PC-3 (cell line): ENCODE results near the gene RTN1. TPM values are rescaled to one million over a fixed set of nuclear protein-coding genes. Genes with fewer than 3 reads are reported as not detected.

ENCODE experiments used
- ATAC-seq: fragments of 200-7000 bp; cut with Tn5 transposase; 2 replicates; pipeline ENCODE4 v1.9.1; 2020; ENCODE audit warnings: mild to moderate bottlenecking, moderate library complexity
- BruUV-seq: library from RNA; stranded (reverse); fragments of 400-500 nt; replicated peaks from 2 replicates; lab custom pipeline; 2021; lab: Mats Ljungman, UMichigan
- CTCF ChIA-PET: fragments of 300-600 bp; sonication (Branson Sonifier 250); formaldehyde crosslinking; loops from one replicate; lab custom pipeline; 2022; ENCODE audit warnings: antibody characterized with exemption; lab: Charles Lee
- POLR2A ChIA-PET: fragments of 300-600 bp; sonication (Branson Sonifier 250); formaldehyde crosslinking; loops from one replicate; lab custom pipeline; 2022; ENCODE audit warnings: antibody characterized with exemption; ENCODE audit not compliant: unreplicated experiment; lab: Charles Lee
- DNase-seq: peaks from one replicate; pipeline ENCODE4 v3.0.0-alpha.2; 2015
- H2AFZ ChIP-seq: fragments of 300-600 bp; sonication (generic); 2 replicates; pipeline ENCODE4 v1.6.0; 2016; ENCODE audit warnings: antibody characterized with exemption, low read length
- H3F3A ChIP-seq: fragments of 300-600 bp; sonication (generic); one replicate; pipeline ENCODE4 v1.6.0; 2017; ENCODE audit warnings: antibody characterized with exemption, low read length, control low read depth, mild to moderate bottlenecking; ENCODE audit not compliant: unreplicated experiment
- H3K27ac ChIP-seq: fragments of 300-600 bp; sonication (generic); 2 replicates; pipeline ENCODE4 v1.5.1; 2016; ENCODE audit warnings: mild to moderate bottlenecking, low read length
- H3K27me3 ChIP-seq: fragments of 300-600 bp; sonication (generic); 2 replicates; pipeline ENCODE4 v1.6.1; 2016; ENCODE audit warnings: low read length, mixed read lengths
- H3K36me3 ChIP-seq: fragments of 300-600 bp; sonication (generic); 2 replicates; pipeline ENCODE4 v1.6.1; 2016; ENCODE audit warnings: low read depth, mixed run types, low read length, mixed read lengths
- H3K4me1 ChIP-seq: fragments of 300-600 bp; sonication (generic); 2 replicates; pipeline ENCODE4 v1.5.1; 2016; ENCODE audit warnings: low read length; ENCODE audit not compliant: insufficient read depth
- H3K4me2 ChIP-seq: fragments of 300-600 bp; sonication (generic); 2 replicates; pipeline ENCODE4 v1.6.0; 2016; ENCODE audit warnings: low read length
- H3K4me3 ChIP-seq: fragments of 300-600 bp; sonication (generic); 2 replicates; pipeline ENCODE4 v1.5.1; 2016; ENCODE audit warnings: mild to moderate bottlenecking, low read length, mixed read lengths
- H3K79me2 ChIP-seq: fragments of 300-600 bp; sonication (generic); 2 replicates; pipeline ENCODE4 v1.6.1; 2017; ENCODE audit warnings: low read length, mixed read lengths
- H3K9ac ChIP-seq: fragments of 300-600 bp; sonication (generic); 2 replicates; pipeline ENCODE4 v1.6.0; 2016; ENCODE audit warnings: mild to moderate bottlenecking, low read length
- H3K9me2 ChIP-seq: fragments of 300-600 bp; sonication (generic); replicated peaks from 2 replicates; pipeline ENCODE4 v1.6.1; 2016; ENCODE audit warnings: mixed run types, low read length, mixed read lengths
- H3K9me3 ChIP-seq: fragments of 300-600 bp; sonication (generic); 2 replicates; pipeline ENCODE4 v1.6.1; 2016; ENCODE audit warnings: low read length, mixed read lengths
- H4K20me1 ChIP-seq: fragments of 300-600 bp; sonication (generic); 2 replicates; pipeline ENCODE4 v1.6.1; 2016; ENCODE audit warnings: low read length, mixed read lengths
- EZH2 ChIP-seq: fragments of 300-600 bp; sonication (generic); IDR thresholded peaks from one replicate; pipeline ENCODE4 v1.6.1; 2017; ENCODE audit warnings: antibody characterized with exemption, mild to moderate bottlenecking, low read length; ENCODE audit not compliant: unreplicated experiment
- EZH2phosphoT487 ChIP-seq: fragments of 300-600 bp; sonication (generic); IDR thresholded peaks from 2 replicates; pipeline ENCODE4 v1.6.1; 2018; ENCODE audit warnings: mild to moderate bottlenecking, antibody characterized with exemption, low read length, borderline replicate concordance
- intact Hi-C: fragments of 100-400 bp; cut with micrococcal nuclease; formaldehyde crosslinking; loops from 2 replicates; pipeline ENCODE4 v1.9.0; 2023
- total RNA-seq: library from RNA; depleted of rRNA; stranded (reverse); fragments of >200 nt; gene quantifications from 2 replicates; pipeline ENCODE4 v1.2.3, GENCODE V29; 2014
- TF ChIP-seq, protein P1 (sequence below): fragments of 300-600 bp; sonication (generic); conservative IDR thresholded peaks from 2 replicates; pipeline ENCODE4 v1.5.1; 2017; ENCODE audit warnings: antibody characterized with exemption, low read depth, mild to moderate bottlenecking, low read length

Gene RTN1
- total RNA-seq, 1 experiment from 2014 or later = not detected

DNA sequence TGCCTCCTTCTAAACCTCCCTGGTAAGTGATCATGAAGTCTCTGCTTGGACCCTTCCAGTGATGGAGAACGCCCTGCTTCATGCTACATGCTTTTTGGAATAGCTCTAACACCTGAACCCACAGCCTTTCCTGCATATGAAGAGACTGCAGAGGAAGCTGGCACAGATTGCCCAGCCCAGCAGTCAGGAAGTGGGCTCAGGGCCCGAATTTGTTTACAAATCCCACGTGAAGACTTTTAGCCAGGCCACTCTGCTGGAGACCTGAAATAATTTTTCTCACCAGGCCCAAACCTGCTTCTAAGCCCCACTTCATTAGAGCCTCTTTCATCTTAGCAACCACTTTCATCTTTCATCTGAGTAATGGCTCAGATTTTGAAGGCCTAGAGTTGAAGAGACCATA lies 22.9 kb downstream of the RTN1 start:
- CTCF ChIA-PET = no interaction called here
- POLR2A ChIA-PET = no interaction called here
- DNase-seq (no peak), ATAC-seq (no peak)
- no peaks in the 10 kb centered on the region for H3K79me2 ChIP-seq
- H3F3A ChIP-seq = no peaks in the 10 kb centered on the region
- H3K4me2 ChIP-seq = no peak overlapping the region
- H3K9me3 ChIP-seq = no peaks in the 10 kb centered on the region
- no peaks in the 10 kb centered on the region for H3K9me2 ChIP-seq
- no TSS peak for BruUV-seq
- peaks cover 52% of the 10 kb centered on the region for H3K27me3 ChIP-seq
- H3K27ac ChIP-seq = no peak overlapping the region
- H3K4me1 ChIP-seq = no peaks in the 10 kb centered on the region
- H3K36me3 ChIP-seq = no peaks in the 10 kb centered on the region
- intact Hi-C loops = no loop called here
- H3K4me3 ChIP-seq = no peak overlapping the region
- no peak overlapping the region for H2AFZ ChIP-seq
- TF ChIP-seq EZH2phosphoT487 (no peak), EZH2 (no peak)
- TF ChIP-seq, protein P1, sequence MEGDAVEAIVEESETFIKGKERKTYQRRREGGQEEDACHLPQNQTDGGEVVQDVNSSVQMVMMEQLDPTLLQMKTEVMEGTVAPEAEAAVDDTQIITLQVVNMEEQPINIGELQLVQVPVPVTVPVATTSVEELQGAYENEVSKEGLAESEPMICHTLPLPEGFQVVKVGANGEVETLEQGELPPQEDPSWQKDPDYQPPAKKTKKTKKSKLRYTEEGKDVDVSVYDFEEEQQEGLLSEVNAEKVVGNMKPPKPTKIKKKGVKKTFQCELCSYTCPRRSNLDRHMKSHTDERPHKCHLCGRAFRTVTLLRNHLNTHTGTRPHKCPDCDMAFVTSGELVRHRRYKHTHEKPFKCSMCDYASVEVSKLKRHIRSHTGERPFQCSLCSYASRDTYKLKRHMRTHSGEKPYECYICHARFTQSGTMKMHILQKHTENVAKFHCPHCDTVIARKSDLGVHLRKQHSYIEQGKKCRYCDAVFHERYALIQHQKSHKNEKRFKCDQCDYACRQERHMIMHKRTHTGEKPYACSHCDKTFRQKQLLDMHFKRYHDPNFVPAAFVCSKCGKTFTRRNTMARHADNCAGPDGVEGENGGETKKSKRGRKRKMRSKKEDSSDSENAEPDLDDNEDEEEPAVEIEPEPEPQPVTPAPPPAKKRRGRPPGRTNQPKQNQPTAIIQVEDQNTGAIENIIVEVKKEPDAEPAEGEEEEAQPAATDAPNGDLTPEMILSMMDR = no peak
- H4K20me1 ChIP-seq = no peaks in the 10 kb centered on the region
- no peak overlapping the region for H3K9ac ChIP-seq

DNA sequence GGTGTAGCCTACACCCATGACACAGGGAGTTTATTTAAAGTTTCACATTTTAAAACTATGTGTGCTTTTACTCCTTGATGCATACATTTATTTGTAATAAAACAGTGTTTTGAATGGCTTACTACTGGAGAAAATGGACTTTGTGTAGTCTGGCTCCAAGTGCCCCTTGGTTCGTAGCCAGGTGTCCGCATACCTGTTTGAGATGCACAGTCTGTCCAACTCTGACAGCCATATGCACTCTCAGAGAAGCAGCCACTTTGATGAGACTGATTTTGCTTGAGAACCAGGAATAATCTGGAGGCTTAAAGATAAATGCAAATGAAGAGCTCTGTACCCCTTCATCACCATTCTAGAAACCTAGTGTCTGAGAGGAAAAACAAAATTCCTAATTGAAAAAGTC lies 24.0 kb downstream of the RTN1 start:
- intact Hi-C loops = no loop called here
- no peaks in the 10 kb centered on the region for H3F3A ChIP-seq
- peaks cover 48% of the 10 kb centered on the region for H3K27me3 ChIP-seq
- TF ChIP-seq, protein P1 = no peak
- TF ChIP-seq EZH2phosphoT487 (no peak), EZH2 (no peak)
- no peaks in the 10 kb centered on the region for H3K36me3 ChIP-seq
- ATAC-seq = no peak
- POLR2A ChIA-PET = no interaction called here
- H3K9ac ChIP-seq = no peak overlapping the region
- H3K79me2 ChIP-seq = no peaks in the 10 kb centered on the region
- DNase-seq = no peak
- H2AFZ ChIP-seq = no peak overlapping the region
- no peak overlapping the region for H3K4me3 ChIP-seq
- H3K27ac ChIP-seq = no peak overlapping the region
- H3K4me2 ChIP-seq = no peak overlapping the region
- H3K9me2 ChIP-seq = no peaks in the 10 kb centered on the region
- H4K20me1 ChIP-seq = no peaks in the 10 kb centered on the region
- no TSS peak for BruUV-seq
- H3K9me3 ChIP-seq = no peaks in the 10 kb centered on the region
- CTCF ChIA-PET = no interaction called here
- no peaks in the 10 kb centered on the region for H3K4me1 ChIP-seq

DNA sequence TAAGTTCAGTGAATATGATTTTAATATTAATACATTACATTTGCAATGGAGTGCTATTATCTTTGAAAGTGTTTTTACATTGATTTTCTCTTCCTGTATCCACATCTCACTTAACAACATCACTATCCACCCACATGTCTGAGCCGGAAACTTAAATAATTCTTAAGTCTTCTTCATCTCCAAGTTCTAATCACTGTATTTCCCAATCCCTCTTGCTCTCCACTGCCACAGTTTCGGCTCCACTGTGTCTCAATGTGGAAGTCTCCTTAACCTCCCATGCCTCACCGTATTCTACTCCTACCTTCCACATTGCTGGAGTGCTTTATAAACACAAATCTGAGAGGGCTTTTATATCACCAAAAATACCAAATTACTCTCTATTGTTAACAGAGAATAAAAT lies 25.3 kb downstream of the RTN1 start:
- intact Hi-C loops = no loop called here
- Histone ChIP-seq H3K27me3 (peaks cover 59% of the 10 kb centered on the region), H4K20me1 (no peaks in the 10 kb centered on the region)

More for the DNA sequence above, 25.3 kb downstream of the RTN1 start:
- CTCF ChIA-PET = no interaction called here
- DNase-seq (no peak), ATAC-seq (no peak)
- no TSS peak for BruUV-seq
- no peaks in the 10 kb centered on the region for H3K9me2 ChIP-seq
- no peaks in the 10 kb centered on the region for H3K4me1 ChIP-seq
- no peak overlapping the region for H2AFZ ChIP-seq
- no peaks in the 10 kb centered on the region for H3F3A ChIP-seq
- no peak overlapping the region for H3K4me2 ChIP-seq
- no peaks in the 10 kb centered on the region for H3K9me3 ChIP-seq
- POLR2A ChIA-PET = no interaction called here
- no peak overlapping the region for H3K27ac ChIP-seq
- no peaks in the 10 kb centered on the region for H3K36me3 ChIP-seq
- no peak for TF ChIP-seq EZH2
- TF ChIP-seq, protein P1 = no peak
- TF ChIP-seq EZH2phosphoT487 = no peak
- H3K4me3 ChIP-seq = no peak overlapping the region
- no peaks in the 10 kb centered on the region for H3K79me2 ChIP-seq
- no peak overlapping the region for H3K9ac ChIP-seq
